HEK293T (cell line): Measurements from ENCODE around the gene AS3MT.

Experiments
- ARNT ChIP-seq: fragments of 450-650 bp; IDR thresholded peaks from 2 replicates; pipeline ENCODE4 v1.6.1; 2017; ENCODE audit warnings: mild to moderate bottlenecking
- BHLHE40 ChIP-seq: fragments of 450-650 bp; IDR thresholded peaks from 2 replicates; pipeline ENCODE4 v1.6.1; 2016; ENCODE audit warnings: mild to moderate bottlenecking, moderate library complexity, borderline replicate concordance
- ELF4 ChIP-seq: fragments of 450-650 bp; IDR thresholded peaks from 2 replicates; pipeline ENCODE4 v1.6.1; 2017; ENCODE audit warnings: antibody characterized with exemption
- FOXA1 ChIP-seq: fragments of 450-650 bp; IDR thresholded peaks from 2 replicates; pipeline ENCODE4 v1.6.1; 2016; ENCODE audit warnings: mild to moderate bottlenecking
- FOXK2 ChIP-seq: fragments of 450-650 bp; IDR thresholded peaks from 2 replicates; pipeline ENCODE4 v1.6.1; 2016; ENCODE audit warnings: mild to moderate bottlenecking
- FOXM1 ChIP-seq: fragments of 450-650 bp; IDR thresholded peaks from 2 replicates; pipeline ENCODE4 v1.6.1; 2017; ENCODE audit warnings: mild to moderate bottlenecking, borderline replicate concordance
- HDGF ChIP-seq: fragments of 450-650 bp; IDR thresholded peaks from 2 replicates; pipeline ENCODE4 v1.6.1; 2017; ENCODE audit warnings: antibody characterized with exemption, borderline replicate concordance
- LEF1 ChIP-seq: fragments of 450-650 bp; IDR thresholded peaks from 2 replicates; pipeline ENCODE4 v1.6.1; 2017; ENCODE audit warnings: mild to moderate bottlenecking, borderline replicate concordance
- NFRKB ChIP-seq: fragments of 450-650 bp; IDR thresholded peaks from 2 replicates; pipeline ENCODE4 v1.6.1; 2016; ENCODE audit warnings: mild to moderate bottlenecking, moderate library complexity
- SP1 ChIP-seq: fragments of 450-650 bp; IDR thresholded peaks from 2 replicates; pipeline ENCODE4 v1.6.1; 2017
- SUZ12 ChIP-seq: fragments of 450-650 bp; IDR thresholded peaks from 2 replicates; pipeline ENCODE4 v1.6.1; 2016; ENCODE audit warnings: mild to moderate bottlenecking
- TARDBP ChIP-seq: fragments of 450-650 bp; IDR thresholded peaks from 2 replicates; pipeline ENCODE4 v1.6.1; 2016

GRCh38 chr10:102945449-102945848 is 76.2 kb downstream of the AS3MT start:
- TF ChIP-seq BHLHE40, result no peak
- no peak for TF ChIP-seq SP1
- no peak for TF ChIP-seq ARNT
- no peak for TF ChIP-seq FOXA1
- TF ChIP-seq ELF4, result no peak
- no peak for TF ChIP-seq SUZ12
- TF ChIP-seq TARDBP, result no peak
- TF ChIP-seq FOXM1, result no peak
- no peak for TF ChIP-seq LEF1
- TF ChIP-seq FOXK2, result no peak
- no peak for TF ChIP-seq HDGF
- TF ChIP-seq NFRKB, result no peak
